NCI-H2107 (cell line): ENCODE results near the gene RNF145.
"Not testable (repeated sequence)": the region's sequence is repeated elsewhere in the genome, so short reads cannot be mapped to it uniquely, and the experiment has no call there.

Source experiments
- DNase-seq: peaks from one replicate; lab custom pipeline; 2025; lab: John Stamatoyannopoulos, UW

Gene RNF145, protein sequence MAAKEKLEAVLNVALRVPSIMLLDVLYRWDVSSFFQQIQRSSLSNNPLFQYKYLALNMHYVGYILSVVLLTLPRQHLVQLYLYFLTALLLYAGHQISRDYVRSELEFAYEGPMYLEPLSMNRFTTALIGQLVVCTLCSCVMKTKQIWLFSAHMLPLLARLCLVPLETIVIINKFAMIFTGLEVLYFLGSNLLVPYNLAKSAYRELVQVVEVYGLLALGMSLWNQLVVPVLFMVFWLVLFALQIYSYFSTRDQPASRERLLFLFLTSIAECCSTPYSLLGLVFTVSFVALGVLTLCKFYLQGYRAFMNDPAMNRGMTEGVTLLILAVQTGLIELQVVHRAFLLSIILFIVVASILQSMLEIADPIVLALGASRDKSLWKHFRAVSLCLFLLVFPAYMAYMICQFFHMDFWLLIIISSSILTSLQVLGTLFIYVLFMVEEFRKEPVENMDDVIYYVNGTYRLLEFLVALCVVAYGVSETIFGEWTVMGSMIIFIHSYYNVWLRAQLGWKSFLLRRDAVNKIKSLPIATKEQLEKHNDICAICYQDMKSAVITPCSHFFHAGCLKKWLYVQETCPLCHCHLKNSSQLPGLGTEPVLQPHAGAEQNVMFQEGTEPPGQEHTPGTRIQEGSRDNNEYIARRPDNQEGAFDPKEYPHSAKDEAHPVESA

GRCh38 chr5:159209438-159210209, at the start of gene RNF145:
Gene RNF145 (minus strand): TSS chr5:159209553. CDS start chr5:159203617, 5,936 bp downstream.
- peak; percentile 40 for DNase-seq

DNA sequence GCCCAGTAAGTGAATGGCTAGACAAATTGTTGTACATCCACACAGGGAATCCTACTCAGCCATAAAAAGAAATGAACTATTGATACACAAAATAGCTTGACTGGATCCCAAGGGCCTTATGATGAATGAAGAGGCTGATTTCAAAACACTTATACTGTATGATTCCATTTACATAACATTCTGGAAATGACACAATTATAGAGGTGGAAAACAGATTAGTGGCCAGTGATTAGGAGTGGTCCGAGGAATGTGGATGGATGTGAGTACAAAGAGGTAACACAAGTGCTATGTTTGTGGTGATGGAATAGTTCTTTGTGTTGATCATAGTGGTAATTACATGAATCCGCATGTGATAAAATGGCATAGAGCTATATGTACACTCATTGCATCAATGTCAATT, 49.0 kb upstream of the RNF145 start:
- DNase-seq = no peak

- no peak for DNase-seq
Measured at GRCh38 chr5:159257629-159258283, 48.4 kb upstream of the RNF145 start.

GRCh38 chr5:159257007-159257406, 47.7 kb upstream of the RNF145 start:
- no peak for DNase-seq

- no peak for DNase-seq
Measured at GRCh38 chr5:159252195-159252594, 42.8 kb upstream of the RNF145 start.

GRCh38 chr5:159249158-159249557, 39.8 kb upstream of the RNF145 start:
- no peak for DNase-seq

GRCh38 chr5:159244890-159245289, 35.5 kb upstream of the RNF145 start:
- DNase-seq = no peak

GRCh38 chr5:159244163-159244562, 34.8 kb upstream of the RNF145 start:
- no peak for DNase-seq

GRCh38 chr5:159243385-159243784, 34.0 kb upstream of the RNF145 start:
- no peak for DNase-seq

DNA sequence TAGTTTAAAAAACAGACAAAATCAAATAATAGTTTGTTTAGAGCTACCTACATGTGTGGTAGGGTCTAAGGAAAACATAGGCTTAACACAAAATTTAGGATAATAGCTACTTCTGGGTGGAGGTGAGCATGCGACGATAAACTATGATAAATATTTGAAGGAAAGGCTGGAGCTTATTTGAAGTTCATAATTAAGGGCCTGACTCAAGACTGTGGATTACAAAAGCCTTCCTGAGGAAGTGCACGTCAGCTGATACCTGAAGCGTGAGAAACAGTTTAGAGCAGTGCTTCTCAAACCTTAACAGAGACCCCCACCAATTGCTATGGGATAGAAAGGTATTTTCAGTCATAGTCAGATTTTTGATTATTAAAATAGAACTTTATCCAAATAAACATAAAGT, 33.3 kb upstream of the RNF145 start:
- no peak for DNase-seq

- no peak for DNase-seq
Measured at GRCh38 chr5:159241946-159242552, 32.7 kb upstream of the RNF145 start.

DNA sequence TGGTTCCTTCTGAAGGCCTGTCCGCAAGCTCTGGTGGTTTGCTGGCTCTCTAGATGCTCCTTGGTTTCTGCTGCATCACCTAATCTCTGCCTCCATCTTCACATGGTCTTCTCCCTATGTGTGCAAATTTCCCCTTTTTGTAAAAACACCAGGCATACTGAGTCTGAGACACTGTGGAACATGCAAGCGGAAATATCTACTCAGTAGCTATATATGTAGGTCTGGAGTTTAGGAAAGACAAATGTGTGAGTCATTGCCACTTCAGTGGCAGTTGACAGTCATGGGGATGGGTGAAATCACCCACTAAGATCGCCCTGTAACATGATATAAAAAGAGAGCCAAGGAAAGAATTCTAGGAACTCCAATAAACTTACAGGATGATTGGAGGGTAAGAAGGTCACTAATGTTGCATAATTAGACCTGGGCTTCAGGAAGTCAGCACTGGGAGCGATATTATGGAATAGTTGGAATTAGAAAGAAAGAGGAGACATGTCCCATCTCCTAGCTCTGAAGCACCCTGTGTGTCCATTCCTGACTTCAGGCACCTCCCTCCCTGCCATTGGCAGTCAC, 31.0 kb upstream of the RNF145 start:
- DNase-seq = no peak

DNA sequence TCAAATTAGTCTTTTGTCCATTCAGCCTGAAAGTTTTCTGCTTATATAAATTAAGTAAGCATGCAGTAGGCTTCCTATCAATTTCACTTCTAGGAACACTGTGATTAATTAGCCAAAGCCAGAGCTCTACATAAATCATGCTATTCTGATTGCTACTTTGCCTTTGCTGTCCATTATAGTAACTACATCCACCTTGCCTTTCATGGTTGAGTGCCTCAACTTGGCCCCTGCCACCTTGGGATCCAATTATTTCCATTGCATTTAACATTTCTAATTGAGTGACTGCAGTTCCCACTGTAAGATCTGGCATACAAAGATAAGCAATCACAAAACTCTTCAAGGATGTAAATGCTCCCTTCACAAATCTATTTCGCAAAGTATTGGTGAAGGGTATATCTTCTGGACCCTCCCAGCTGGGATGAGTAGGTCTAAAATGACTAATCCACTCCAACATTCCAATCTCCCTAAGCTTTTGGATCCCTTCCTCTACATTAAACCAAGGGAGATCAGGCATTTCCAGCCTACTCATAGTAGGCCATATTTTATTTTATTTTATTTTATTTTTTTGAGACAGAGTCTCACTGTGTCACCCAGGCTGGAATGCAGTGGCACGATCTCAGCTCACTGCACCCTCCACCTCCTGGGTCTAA, 26.6 kb upstream of the RNF145 start:
- not testable (repeated sequence) for DNase-seq

DNA sequence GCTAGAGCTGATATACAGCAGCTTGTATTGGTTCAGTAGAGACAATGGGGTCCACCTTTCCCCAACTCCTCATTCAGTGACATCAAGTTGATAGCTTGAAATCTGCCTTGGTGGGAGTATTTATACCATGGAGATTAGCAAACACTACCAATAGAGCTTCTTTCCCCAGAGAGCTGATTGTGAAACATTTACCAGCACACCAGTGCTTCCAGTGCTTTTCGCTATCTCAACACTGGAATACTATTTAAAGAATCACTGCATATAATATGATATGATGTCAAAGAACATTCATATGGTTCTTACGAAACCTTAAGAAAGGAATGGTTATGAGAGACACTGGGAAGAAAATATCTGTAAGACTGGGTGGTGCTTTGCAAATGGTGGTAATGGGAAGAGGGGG, 21.8 kb upstream of the RNF145 start:
- DNase-seq = no peak

DNA sequence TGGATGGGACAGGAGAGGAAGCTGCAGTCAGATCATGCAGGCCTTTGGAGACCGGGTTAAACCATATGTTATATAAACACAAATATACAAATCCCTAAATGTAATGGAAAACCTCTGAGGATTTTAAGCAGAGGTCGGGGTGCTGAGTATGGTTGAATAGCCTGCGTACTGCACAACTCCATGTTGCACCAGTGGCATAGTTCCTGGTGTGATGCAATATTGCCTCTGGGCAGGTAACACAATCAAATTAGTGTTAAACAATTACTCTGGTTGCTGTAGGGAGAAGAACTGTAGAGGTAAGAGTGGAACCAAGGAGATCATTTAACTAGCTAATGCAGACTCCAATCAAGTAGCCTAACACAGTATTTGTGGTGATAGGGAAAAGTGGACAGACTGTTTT, 21.3 kb upstream of the RNF145 start:
- no peak for DNase-seq

- DNase-seq = not testable (repeated sequence)
Measured at GRCh38 chr5:159228097-159228496, 18.7 kb upstream of the RNF145 start.

GRCh38 chr5:159227452-159227851, 18.1 kb upstream of the RNF145 start:
- DNase-seq = no peak

GRCh38 chr5:159226451-159226850, 17.1 kb upstream of the RNF145 start:
- DNase-seq = no peak

- DNase-seq = no peak
Measured at GRCh38 chr5:159224471-159224870, 15.1 kb upstream of the RNF145 start.

GRCh38 chr5:159223469-159223868, 14.1 kb upstream of the RNF145 start:
- DNase-seq = no peak

- no peak for DNase-seq
Measured at GRCh38 chr5:159220206-159220605, 10.9 kb upstream of the RNF145 start.
